Peyer's patch (tissue), 4 donors: ENCODE data around the gene HOXC5. TPM values are rescaled to one million over a fixed set of nuclear protein-coding genes. Genes with fewer than 3 reads are reported as not detected.

Experiments
- DNase-seq, 3 donors: peaks; one replicate each; pipeline ENCODE4 v3.0.0-alpha.2; 2017 to 2019
- H3K27ac ChIP-seq, 4 donors: fragments of 200-600 bp; sonication (generic); one replicate each; pipeline ENCODE4 v1.5.1; 2016 to 2019
- H3K27me3 ChIP-seq, 2 donors: fragments of 200-600 bp; sonication (generic); one replicate each; pipeline ENCODE4 v1.5.1; 2019
- H3K36me3 ChIP-seq, 3 donors: fragments of 200-600 bp; sonication (generic); one replicate each; pipeline ENCODE4 v1.5.1; 2016 to 2019
- H3K4me1 ChIP-seq, 4 donors: fragments of 200-600 bp; sonication (generic); one replicate each; pipeline ENCODE4 v1.5.1; 2016 to 2019
- H3K4me3 ChIP-seq, 4 donors: fragments of 200-600 bp; sonication (generic); 1 replicate in 3 of 4; 2 replicates in 1 of 4; pipeline ENCODE4 v1.5.1; 2016 to 2019; ENCODE audit warnings: mild to moderate bottlenecking in 1 of 4
- H3K9me3 ChIP-seq, 4 donors: fragments of 200-600 bp; sonication (generic); one replicate each; pipeline ENCODE4 v1.5.1; 2016 to 2019; ENCODE audit warnings: mild to moderate bottlenecking in 1 of 4
- CTCF ChIP-seq, 6 experiments: fragments of 450-650 bp in 4 of 6; fragments of 200-600 bp in 2 of 6; sonication (generic) in 1 of 6; IDR thresholded peaks; one replicate each; pipeline ENCODE4 v1.5.1; 2017 to 2019; ENCODE audit warnings: antibody characterized with exemption in 6 of 6, mild to moderate bottlenecking in 3 of 6, moderate library complexity in 1 of 6
- POLR2A ChIP-seq, 2 donors: fragments of 450-650 bp; IDR thresholded peaks; one replicate each; pipeline ENCODE4 v1.5.1; 2017; ENCODE audit warnings: antibody characterized with exemption in 2 of 2, mild to moderate bottlenecking in 2 of 2, moderate library complexity in 2 of 2
- total RNA-seq, 4 donors: library from RNA; depleted of rRNA; stranded (reverse); fragments of >200 nt; gene quantifications; one replicate each; pipeline ENCODE4 v1.1.0, GENCODE V29; 2016

Gene HOXC5
- total RNA-seq, 4 donors from 2014 or later = not detected

DNA sequence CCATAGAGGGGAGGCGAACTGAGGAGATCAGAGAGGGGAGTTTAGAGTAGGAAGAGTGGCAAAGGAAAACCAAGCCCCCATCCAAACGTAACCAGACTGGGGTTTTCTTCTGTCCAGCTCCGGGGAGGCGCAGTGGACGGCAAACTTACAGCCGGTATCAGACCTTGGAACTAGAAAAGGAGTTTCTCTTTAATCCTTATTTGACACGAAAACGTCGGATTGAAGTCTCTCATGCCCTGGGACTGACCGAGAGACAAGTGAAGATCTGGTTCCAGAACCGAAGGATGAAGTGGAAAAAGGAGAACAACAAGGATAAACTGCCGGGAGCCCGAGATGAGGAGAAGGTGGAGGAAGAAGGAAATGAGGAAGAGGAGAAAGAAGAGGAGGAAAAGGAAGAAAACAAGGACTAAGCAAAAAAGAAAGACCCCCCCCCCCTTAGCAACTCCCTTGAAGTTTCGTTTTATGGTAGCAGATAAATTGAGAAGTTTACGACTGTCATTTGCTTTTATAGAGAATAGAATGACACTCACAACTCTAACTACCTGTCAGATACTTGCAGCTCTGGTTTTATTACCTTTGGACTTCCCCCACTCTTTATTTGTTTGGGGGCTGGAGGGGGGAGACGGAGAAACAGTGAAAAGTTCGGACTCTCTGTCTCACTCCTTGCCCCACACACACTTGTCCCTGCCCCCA, 21.7 kb upstream of the HOXC5 start:
- Histone ChIP-seq H3K4me3 (peak overlapping the region in 1 of 4 donors; percentile 49), H3K4me1 (peaks cover 0 to 36% (median 6%) of the 10 kb centered on the region in 4 donors), H3K36me3 (no peaks in the 10 kb centered on the region), H3K9me3 (no peaks in the 10 kb centered on the region), H3K27ac (peak overlapping the region; percentile 6 to 85 (median 72)), H3K27me3 (peaks cover 0 to 40% of the 10 kb centered on the region in 2 donors)
- DNase-seq = no peak
- TF ChIP-seq CTCF (IDR thresholded peaks at IDR 0.05) (no peak), POLR2A (IDR thresholded peaks at IDR 0.05) (no peak)

GRCh38 chr12:54011665-54012532, 21.0 kb upstream of the HOXC5 start:
- no peak for TF ChIP-seq POLR2A (IDR thresholded peaks at IDR 0.05)
- no peak for TF ChIP-seq CTCF (IDR thresholded peaks at IDR 0.05)
- Histone ChIP-seq H3K4me1 (peaks cover 0 to 36% (median 4%) of the 10 kb centered on the region in 4 donors), H3K36me3 (no peaks in the 10 kb centered on the region), H3K4me3 (peak overlapping the region in 1 of 4 donors; percentile 49), H3K27me3 (peaks cover 0 to 41% of the 10 kb centered on the region in 2 donors), H3K27ac (peak overlapping the region; percentile 6 to 85 (median 44)), H3K9me3 (no peaks in the 10 kb centered on the region)
- no peak for DNase-seq

DNA sequence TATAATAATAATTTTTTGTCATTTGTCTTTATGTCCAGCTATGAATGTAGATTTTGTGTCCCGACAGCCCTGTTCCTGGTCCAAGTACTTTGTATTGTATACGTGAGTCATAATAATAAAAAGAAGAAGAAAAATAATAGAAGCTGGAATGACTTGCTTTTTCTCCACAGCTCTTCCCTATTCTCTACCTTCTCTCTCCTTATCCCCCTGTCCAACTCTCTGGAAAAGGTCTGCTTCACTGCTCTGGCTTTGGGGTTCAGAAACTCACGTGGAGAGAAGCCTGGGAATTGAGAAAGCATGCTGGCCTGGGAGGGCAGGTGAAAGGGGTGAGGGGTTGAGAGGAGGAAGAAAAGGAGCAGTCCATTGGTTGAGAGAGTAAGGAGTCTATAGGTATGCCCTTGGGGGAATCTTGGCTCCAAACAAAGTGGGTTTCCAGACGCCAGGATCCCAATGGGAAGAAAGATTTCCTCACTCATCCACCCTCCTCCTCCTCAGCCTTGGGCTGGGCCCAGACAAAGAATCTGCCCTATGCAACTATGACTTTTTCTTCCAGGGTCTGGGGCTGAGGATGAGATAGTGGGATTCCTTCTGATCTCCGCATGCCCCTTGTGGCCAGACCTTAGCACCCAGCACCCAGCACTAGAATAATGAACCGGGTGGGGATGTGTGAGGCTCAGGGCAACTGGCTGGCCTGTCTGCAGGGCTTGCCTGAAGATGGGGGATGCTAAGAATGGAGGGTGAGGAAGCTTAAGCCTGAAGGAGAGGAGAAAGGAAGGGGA, 20.0 kb upstream of the HOXC5 start:
- Histone ChIP-seq H3K36me3 (no peaks in the 10 kb centered on the region), H3K9me3 (no peaks in the 10 kb centered on the region), H3K27ac (peak overlapping the region in 3 of 4 donors; percentile 46 to 85 (median 76)), H3K4me3 (no peak overlapping the region), H3K27me3 (peaks cover 0 to 42% of the 10 kb centered on the region in 2 donors), H3K4me1 (peaks cover 0 to 31% (median 7%) of the 10 kb centered on the region in 4 donors)
- TF ChIP-seq POLR2A (IDR thresholded peaks at IDR 0.05) (no peak), CTCF (IDR thresholded peaks at IDR 0.05) (no peak)
- peak in 1 of 3 donors; percentile 43 for DNase-seq

- Histone ChIP-seq H3K27me3 (peaks cover 0 to 31% of the 10 kb centered on the region in 2 donors), H3K4me3 (peak overlapping the region in 2 of 4 donors; percentile 29 to 37), H3K9me3 (no peaks in the 10 kb centered on the region), H3K4me1 (peaks cover 0 to 26% (median 5%) of the 10 kb centered on the region in 4 donors), H3K27ac (peak overlapping the region; percentile 38 to 85 (median 66)), H3K36me3 (no peaks in the 10 kb centered on the region)
- TF ChIP-seq POLR2A (IDR thresholded peaks at IDR 0.05) = no peak
- TF ChIP-seq CTCF (IDR thresholded peaks at IDR 0.05) = no peak
- DNase-seq = no peak
Observed at GRCh38 chr12:54014377-54015017, 18.4 kb upstream of the HOXC5 start.
